ENCODE measurements around the gene IRX2. TPM values are rescaled to one million over a fixed set of nuclear protein-coding genes. Genes with fewer than 3 reads are reported as not detected.

IRX2 gene
- total and polyA plus RNA-seq, 2 donors (not counting 3 experiments of a cell fraction or from before 2014, with no cell fraction given), result not detected

- Histone ChIP-seq H3K9me3 (replicated peaks; ENCODE audit: control insufficient read depth, insufficient read depth, low read length) (peaks cover 8% of the 10 kb centered on the region), H3K27ac (ENCODE audit: insufficient read depth, low read depth, low read length) (no peak overlapping the region), H4K20me1 (replicated peaks; ENCODE audit: control insufficient read depth, extremely low read depth, insufficient read depth, low read length) (no peaks in the 10 kb centered on the region), H3K79me2 (ENCODE audit: control insufficient read depth, insufficient read depth, low read length) (no peaks in the 10 kb centered on the region), H3K4me1 (ENCODE audit: control insufficient read depth, extremely low read depth, insufficient read depth, low read length) (no peaks in the 10 kb centered on the region), H3K9me1 (replicated peaks; ENCODE audit: control insufficient read depth, extremely low read depth, insufficient read depth, low read length) (no peaks in the 10 kb centered on the region), H3K9ac (replicated peaks; ENCODE audit: extremely low read depth, insufficient read depth, low read length) (no peak overlapping the region), H3K4me3 (replicated peaks in 1 of 3; ENCODE audit: insufficient read depth in 1 of 3, low read depth in 1 of 3, low read length in 3 of 3) (no peak overlapping the region), H3K27me3 (ENCODE audit: control insufficient read depth in 2 of 2, insufficient read depth in 2 of 2, low read length in 2 of 2) (no peaks in the 10 kb centered on the region), H3K36me3 (ENCODE audit: control insufficient read depth in 2 of 2, extremely low read depth in 1 of 2, insufficient read depth in 2 of 2, low read length in 2 of 2) (no peaks in the 10 kb centered on the region), H2AFZ (ENCODE audit: low read depth, low read length) (no peak overlapping the region), H3K4me2 (ENCODE audit: insufficient read depth, low read length) (no peak overlapping the region)
- DNase-seq (ENCODE audit: low read depth, low spot score) (no peak), FAIRE-seq (no peak)
- ChIA-PET CTCF (no interaction called here), POLR2A (no interaction called here)
- intact Hi-C loops (cut with micrococcal nuclease) (no loop called here), dilution Hi-C loops (cut with MboI; ENCODE audit: extremely low pct_ligation_motif_present, low sequenced_read_pairs) (no loop called here)
- TF ChIP-seq GATA2 (IDR thresholded peaks at IDR 0.05; ENCODE audit: insufficient read depth, insufficient read length, low read depth, low read length) (no peak), CTCF (IDR thresholded peaks at IDR 0.05; ENCODE audit: extremely low read depth in 1 of 2, insufficient read depth in 1 of 2, low read depth in 1 of 2, low read length in 2 of 2) (no peak), EZH2 (IDR thresholded peaks at IDR 0.05; ENCODE audit: borderline replicate concordance, low read depth, low read length, severe bottlenecking) (no peak), POLR2AphosphoS5 (IDR thresholded peaks at IDR 0.05; ENCODE audit: insufficient read depth, low read depth, low read length) (no peak), POLR2A (IDR thresholded peaks at IDR 0.05; ENCODE audit: low read depth, low read length) (no peak), MYC (IDR thresholded peaks at IDR 0.05; ENCODE audit: low read depth, low read length) (no peak), MAX (IDR thresholded peaks at IDR 0.05; ENCODE audit: insufficient read depth, insufficient read length) (no peak), FOS (IDR thresholded peaks at IDR 0.05; ENCODE audit: borderline replicate concordance, insufficient read depth, low read length) (no peak), JUN (IDR thresholded peaks at IDR 0.05; ENCODE audit: borderline replicate concordance, insufficient read depth, insufficient read length, low read depth) (no peak)
- BruUV-seq (replicated peaks), result no TSS peak
Measured at GRCh38 chr5:2797981-2798380, 46.5 kb upstream of the IRX2 start.
